IPS-18c (cell line): ENCODE measurements around the gene CTDSP1.

Experiments used
- H3K4me3 ChIP-seq: 2 replicates; pipeline ENCODE4 v1.7.0; 2013; ENCODE audit warnings: low read depth, mild to moderate bottlenecking, low read length, moderate library complexity; ENCODE audit not compliant: insufficient read depth
- H3K9me3 ChIP-seq: one replicate; pipeline ENCODE4 v1.6.1; 2013; ENCODE audit warnings: mild to moderate bottlenecking, low read length, moderate library complexity; ENCODE audit not compliant: control insufficient read depth, insufficient read depth

CTDSP1 gene

GRCh38 chr2:218395826-218396687 lies 3.6 kb upstream of the CTDSP1 start:
- H3K4me3 ChIP-seq: peak overlapping the region; percentile 96
- peaks cover 2% of the 10 kb centered on the region for H3K9me3 ChIP-seq

- H3K9me3 ChIP-seq: peaks cover 2% of the 10 kb centered on the region
- H3K4me3 ChIP-seq: peak overlapping the region; percentile 96
These were observed 2.8 kb upstream of the CTDSP1 start for GRCh38 chr2:218396688-218397462.

GRCh38 chr2:218397463-218397819 lies 2.2 kb upstream of the CTDSP1 start:
- H3K4me3 ChIP-seq: peak overlapping the region; percentile 96

GRCh38 chr2:218397820-218398436 lies 1.7 kb upstream of the CTDSP1 start:
- H3K9me3 ChIP-seq: peaks cover 2% of the 10 kb centered on the region

More at GRCh38 chr2:218397463-218397819, 2.2 kb upstream of the CTDSP1 start:
- peaks cover 2% of the 10 kb centered on the region for H3K9me3 ChIP-seq

GRCh38 chr2:218398437-218399390 lies 954 bp upstream of the CTDSP1 start:
- peak overlapping the region; percentile 96 for H3K4me3 ChIP-seq
- H3K9me3 ChIP-seq: peaks cover 2% of the 10 kb centered on the region

More at GRCh38 chr2:218397820-218398436, 1.7 kb upstream of the CTDSP1 start:
- H3K4me3 ChIP-seq: peak overlapping the region; percentile 96

GRCh38 chr2:218400167-218400929 lies 680 bp downstream of the CTDSP1 start:
- H3K4me3 ChIP-seq: peak overlapping the region; percentile 79
- peaks cover 2% of the 10 kb centered on the region for H3K9me3 ChIP-seq

GRCh38 chr2:218400930-218401881 lies 1.5 kb downstream of the CTDSP1 start:
- Histone ChIP-seq H3K9me3 (peaks cover 2% of the 10 kb centered on the region), H3K4me3 (peak overlapping the region; percentile 79)

- Histone ChIP-seq H3K4me3 (no peak overlapping the region), H3K9me3 (peaks cover 2% of the 10 kb centered on the region)
These were observed 2.2 kb downstream of the CTDSP1 start for GRCh38 chr2:218401890-218402289.

- Histone ChIP-seq H3K4me3 (no peak overlapping the region), H3K9me3 (peaks cover 2% of the 10 kb centered on the region)
These were observed 2.8 kb downstream of the CTDSP1 start for GRCh38 chr2:218402491-218402901.

GRCh38 chr2:218402911-218403411 lies 3.3 kb downstream of the CTDSP1 start:
- no peaks in the 10 kb centered on the region for H3K9me3 ChIP-seq
- no peak overlapping the region for H3K4me3 ChIP-seq

GRCh38 chr2:218403810-218404209 lies 4.1 kb downstream of the CTDSP1 start:
- H3K9me3 ChIP-seq: no peaks in the 10 kb centered on the region
- no peak overlapping the region for H3K4me3 ChIP-seq

- no peaks in the 10 kb centered on the region for H3K9me3 ChIP-seq
- no peak overlapping the region; the same call in 1 of the 2 replicates for H3K4me3 ChIP-seq
These were observed 4.8 kb downstream of the CTDSP1 start for GRCh38 chr2:218404351-218405085.

- Histone ChIP-seq H3K9me3 (no peaks in the 10 kb centered on the region), H3K4me3 (peak overlapping the region; percentile 60; the same call in 1 of the 2 replicates)
These were observed 5.5 kb downstream of the CTDSP1 start for GRCh38 chr2:218405086-218405745.

- Histone ChIP-seq H3K4me3 (peak overlapping the region; percentile 60), H3K9me3 (no peaks in the 10 kb centered on the region)
These were observed 6.1 kb downstream of the CTDSP1 start for GRCh38 chr2:218405746-218406208.
